HG03558 (cell line): ENCODE measurements around the gene ODF2L.
"Not testable (repeated sequence)": the region's sequence is repeated elsewhere in the genome, so short reads cannot be mapped to it uniquely, and the experiment has no call there.

ENCODE experiments used
- ATAC-seq: cut with Tn5 transposase; IDR thresholded peaks from one replicate; pipeline ENCODE4 v1.9.1; 2021; ENCODE audit warnings: moderate number of reproducible peaks; ENCODE audit not compliant: unreplicated experiment; ENCODE audit errors: extremely low read depth

ODF2L gene

GRCh38 chr1:86388777-86389176 is 7.3 kb downstream of the ODF2L start:
- ATAC-seq: no peak

- no peak for ATAC-seq
Measured at GRCh38 chr1:86387916-86388627, 8.1 kb downstream of the ODF2L start.

- peak; percentile 45 for ATAC-seq
Measured at GRCh38 chr1:86382878-86383277, 13.2 kb downstream of the ODF2L start.

- ATAC-seq: no peak
Measured at GRCh38 chr1:86381223-86381622, 14.9 kb downstream of the ODF2L start.

GRCh38 chr1:86380257-86380861 is 15.8 kb downstream of the ODF2L start:
- ATAC-seq: peak; percentile 38

GRCh38 chr1:86378813-86379212 is 17.3 kb downstream of the ODF2L start:
- no peak for ATAC-seq

- no peak for ATAC-seq
Measured at GRCh38 chr1:86377341-86377740, 18.8 kb downstream of the ODF2L start.

- no peak for ATAC-seq
Measured at GRCh38 chr1:86375688-86376087, 20.4 kb downstream of the ODF2L start.

GRCh38 chr1:86370601-86371022 is 25.5 kb downstream of the ODF2L start:
- ATAC-seq: no peak

GRCh38 chr1:86365896-86366295 is 30.2 kb downstream of the ODF2L start:
- no peak for ATAC-seq

GRCh38 chr1:86362807-86363206 is 33.3 kb downstream of the ODF2L start:
- no peak for ATAC-seq

- ATAC-seq: no peak
Measured at GRCh38 chr1:86357796-86358195, 38.3 kb downstream of the ODF2L start.

GRCh38 chr1:86356247-86356646 is 39.9 kb downstream of the ODF2L start:
- no peak for ATAC-seq

- no peak for ATAC-seq
Measured at GRCh38 chr1:86352086-86352485, 44.0 kb downstream of the ODF2L start.

GRCh38 chr1:86350230-86350629 is 45.9 kb downstream of the ODF2L start:
- not testable (repeated sequence) for ATAC-seq

- no peak for ATAC-seq
Measured at GRCh38 chr1:86346388-86346787, 49.7 kb downstream of the ODF2L start.

- ATAC-seq: no peak
Measured at GRCh38 chr1:86345042-86345441, 51.1 kb downstream of the ODF2L start.

- ATAC-seq: no peak
Measured at GRCh38 chr1:86339906-86340305, 56.2 kb downstream of the ODF2L start.

GRCh38 chr1:86339014-86339812 is 56.9 kb downstream of the ODF2L start:
- ATAC-seq: no peak

- no peak for ATAC-seq
Measured at GRCh38 chr1:86335916-86336315, 60.2 kb downstream of the ODF2L start.

GRCh38 chr1:86325264-86325663 is 70.9 kb downstream of the ODF2L start:
- ATAC-seq: no peak
